Activated CD8-positive, alpha-beta T cell treated with anti-CD3 and anti-CD28 coated beads, Interleukin-2, amount 10 ng/mL, durations not matched to agents 7 days and 5 days (primary cell): ENCODE measurements around the gene SLC39A11. TPM values are rescaled to one million over a fixed set of nuclear protein-coding genes. Genes with fewer than 3 reads are reported as not detected.
"Not testable (repeated sequence)": the region's sequence is repeated elsewhere in the genome, so short reads cannot be mapped to it uniquely, and the experiment has no call there.

Experiments used
- ATAC-seq: fragments of 150-1000 bp; cut with Tn5 transposase; one replicate; pipeline ENCODE4 v1.10.0; 2021; ENCODE audit warnings: moderate library complexity
- CTCF ChIA-PET: fragments of 350-600 bp; sonication (Branson Sonifier 250); formaldehyde crosslinking; loops from one replicate; lab custom pipeline; 2021; ENCODE audit warnings: antibody characterized with exemption; lab: Charles Lee
- POLR2A ChIA-PET: fragments of 350-600 bp; sonication (Branson Sonifier 250); formaldehyde crosslinking; loops from one replicate; lab custom pipeline; 2021; ENCODE audit warnings: antibody characterized with exemption; lab: Charles Lee
- DNase-seq: peaks from one replicate; pipeline ENCODE4 v3.0.0-alpha.2; 2020
- H3K27ac Mint-ChIP-seq: one replicate; pipeline ENCODE4 v1.8.0; 2021; ENCODE audit warnings: mild to moderate bottlenecking, mixed read lengths
- H3K27me3 Mint-ChIP-seq: one replicate; pipeline ENCODE4 v1.8.0; 2021; ENCODE audit warnings: low read depth, mixed read lengths
- H3K36me3 Mint-ChIP-seq: one replicate; pipeline ENCODE4 v1.8.0; 2021; ENCODE audit warnings: low read depth, mixed read lengths
- H3K4me1 Mint-ChIP-seq: one replicate; pipeline ENCODE4 v1.8.0; 2021; ENCODE audit warnings: low read depth, mixed read lengths
- H3K4me3 Mint-ChIP-seq: one replicate; pipeline ENCODE4 v1.8.0; 2021; ENCODE audit warnings: mild to moderate bottlenecking, mixed read lengths
- H3K9me3 Mint-ChIP-seq: one replicate; pipeline ENCODE4 v1.8.0; 2022; ENCODE audit warnings: mixed read lengths; ENCODE audit not compliant: insufficient read depth
- total RNA-seq, 2 experiments: library from RNA; stranded (reverse); gene quantifications; one replicate each; pipeline ENCODE4 v1.2.3, GENCODE V29; 2021

SLC39A11 gene
- total RNA-seq, 2 experiments from 2014 or later = 20.2 to 20.5 TPM

DNA sequence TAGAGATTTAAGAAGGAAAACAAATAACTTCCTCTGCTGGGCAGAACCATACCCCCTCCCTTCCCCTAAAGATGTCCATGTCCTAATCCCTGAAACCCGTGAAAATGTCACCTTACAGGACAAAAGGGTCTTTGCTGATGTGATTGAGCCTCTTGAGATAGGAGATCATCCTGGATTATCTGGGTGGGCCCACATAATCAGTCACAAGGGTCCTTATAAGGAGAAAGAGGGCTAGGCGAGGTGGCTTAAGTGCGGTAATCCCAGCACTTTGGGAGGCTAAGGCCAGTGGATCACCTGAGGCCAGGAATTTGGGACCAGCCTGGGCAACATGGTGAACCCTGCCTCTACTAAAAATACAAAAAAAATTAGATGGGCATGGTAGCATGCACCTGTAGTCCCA is 12.0 kb upstream of the SLC39A11 start:
- no peaks in the 10 kb centered on the region for H3K36me3 Mint-ChIP-seq
- no peak for ATAC-seq
- ChIA-PET POLR2A (no interaction called here), CTCF (no interaction called here)
- no peak overlapping the region for H3K27ac Mint-ChIP-seq
- DNase-seq = no peak
- peaks cover 6% of the 10 kb centered on the region for H3K27me3 Mint-ChIP-seq
- no peaks in the 10 kb centered on the region for H3K4me1 Mint-ChIP-seq
- no peaks in the 10 kb centered on the region for H3K9me3 Mint-ChIP-seq
- no peak overlapping the region for H3K4me3 Mint-ChIP-seq

GRCh38 chr17:73103641-73104335 is 11.3 kb upstream of the SLC39A11 start:
- Mint-ChIP-seq H3K27ac (no peak overlapping the region), H3K4me3 (no peak overlapping the region), H3K27me3 (peaks cover 8% of the 10 kb centered on the region), H3K9me3 (no peaks in the 10 kb centered on the region), H3K4me1 (no peaks in the 10 kb centered on the region), H3K36me3 (no peaks in the 10 kb centered on the region)
- ATAC-seq = no peak
- ChIA-PET POLR2A (no interaction called here), CTCF (no interaction called here)
- no peak for DNase-seq

DNA sequence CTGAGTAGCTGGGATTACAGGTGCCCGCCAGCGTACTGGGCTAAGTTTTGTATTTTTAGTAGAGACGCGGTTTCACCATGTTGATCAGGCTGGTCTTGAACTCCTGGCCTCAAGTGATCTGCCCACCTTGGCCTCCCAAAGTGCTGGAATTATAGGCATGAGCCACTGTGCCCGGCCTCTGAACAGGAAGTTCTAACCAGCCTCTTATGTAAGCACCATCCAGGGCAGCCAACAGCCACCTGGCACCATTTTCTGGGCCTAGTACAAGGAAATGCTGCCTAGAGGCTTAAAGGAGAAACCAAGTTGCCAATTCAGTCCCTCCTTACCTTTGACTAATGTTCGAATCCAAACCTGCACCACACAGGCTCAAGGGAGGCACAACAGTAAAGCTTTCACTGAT is 8.5 kb upstream of the SLC39A11 start:
- H3K9me3 Mint-ChIP-seq = no peaks in the 10 kb centered on the region
- no peaks in the 10 kb centered on the region for H3K4me1 Mint-ChIP-seq
- ATAC-seq = no peak
- no peak overlapping the region for H3K4me3 Mint-ChIP-seq
- POLR2A ChIA-PET = no interaction called here
- no peak overlapping the region for H3K27ac Mint-ChIP-seq
- CTCF ChIA-PET = no interaction called here
- no peak for DNase-seq
- peaks cover 8% of the 10 kb centered on the region for H3K27me3 Mint-ChIP-seq
- no peaks in the 10 kb centered on the region for H3K36me3 Mint-ChIP-seq

DNA sequence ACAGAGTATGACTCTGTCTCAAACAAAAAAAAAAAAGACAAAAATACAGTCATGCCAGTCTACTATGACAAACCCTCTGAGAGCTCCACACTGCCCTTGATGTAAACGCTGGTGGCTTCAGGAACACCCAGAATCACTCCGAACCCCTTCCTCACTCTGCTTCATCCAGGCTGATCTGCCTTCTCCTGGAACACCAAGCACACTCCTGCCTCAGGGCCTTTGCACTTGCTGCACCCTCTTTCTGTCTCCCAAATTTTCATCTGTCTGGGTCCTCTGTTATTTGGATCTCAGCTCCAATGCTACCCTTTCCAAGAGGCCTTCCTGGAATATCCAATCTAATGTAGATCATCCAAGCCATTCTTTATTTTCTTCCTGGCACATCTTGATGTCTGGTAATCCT is 7.9 kb upstream of the SLC39A11 start:
- CTCF ChIA-PET = no interaction called here
- H3K27me3 Mint-ChIP-seq = peaks cover 11% of the 10 kb centered on the region
- H3K4me1 Mint-ChIP-seq = no peaks in the 10 kb centered on the region
- no peaks in the 10 kb centered on the region for H3K36me3 Mint-ChIP-seq
- ATAC-seq = no peak
- no peak overlapping the region for H3K4me3 Mint-ChIP-seq
- no peaks in the 10 kb centered on the region for H3K9me3 Mint-ChIP-seq
- no peak overlapping the region for H3K27ac Mint-ChIP-seq
- POLR2A ChIA-PET = no interaction called here
- DNase-seq = no peak

DNA sequence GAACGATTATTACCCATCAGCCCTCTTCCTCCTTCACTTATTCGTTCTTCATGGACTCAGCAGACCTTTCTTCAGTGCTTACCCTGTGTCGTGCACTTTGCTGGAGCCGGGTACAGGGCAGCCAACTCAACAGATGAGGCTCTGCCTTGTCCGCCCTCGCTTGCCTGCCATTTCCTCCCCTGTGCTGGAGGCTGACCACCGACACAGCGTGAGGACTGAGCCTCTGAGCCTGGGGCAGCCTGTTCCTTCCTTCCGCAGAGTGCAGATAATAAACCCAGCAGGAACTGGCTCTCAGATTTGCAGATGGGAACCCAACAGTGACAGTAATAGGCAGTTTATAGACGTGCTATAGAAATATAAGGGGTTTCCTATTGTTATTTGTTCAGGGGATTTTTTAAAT is 7.0 kb upstream of the SLC39A11 start:
- Mint-ChIP-seq H3K36me3 (no peaks in the 10 kb centered on the region), H3K9me3 (no peaks in the 10 kb centered on the region), H3K4me1 (no peaks in the 10 kb centered on the region), H3K4me3 (no peak overlapping the region), H3K27ac (no peak overlapping the region), H3K27me3 (peaks cover 14% of the 10 kb centered on the region)
- ChIA-PET CTCF (no interaction called here), POLR2A (no interaction called here)
- ATAC-seq (no peak), DNase-seq (no peak)

DNA sequence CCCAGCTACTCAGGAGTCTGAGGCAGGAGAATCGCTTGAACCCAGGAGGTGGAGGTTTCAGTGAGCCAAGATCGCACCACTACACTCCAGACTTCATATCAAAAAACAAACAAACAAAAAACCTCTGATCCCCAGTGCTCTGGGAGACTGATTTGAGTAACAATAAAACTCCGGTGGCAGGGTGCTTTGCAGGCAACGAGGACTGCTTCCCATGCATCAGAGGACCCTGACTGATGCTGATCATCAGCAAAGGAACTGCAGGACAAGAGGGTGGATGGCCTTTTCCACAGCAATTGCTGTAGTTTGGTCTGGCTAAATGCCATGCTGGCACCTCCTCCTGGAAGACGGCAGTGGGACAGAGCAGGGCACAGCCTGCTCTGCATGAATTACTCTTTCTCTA is 6.4 kb upstream of the SLC39A11 start:
- Mint-ChIP-seq H3K27ac (no peak overlapping the region), H3K4me1 (no peaks in the 10 kb centered on the region), H3K27me3 (peaks cover 14% of the 10 kb centered on the region), H3K36me3 (no peaks in the 10 kb centered on the region), H3K9me3 (no peaks in the 10 kb centered on the region), H3K4me3 (no peak overlapping the region)
- ChIA-PET CTCF (no interaction called here), POLR2A (no interaction called here)
- DNase-seq (no peak), ATAC-seq (no peak)

GRCh38 chr17:73097973-73098765 is 5.7 kb upstream of the SLC39A11 start:
- peaks cover 14% of the 10 kb centered on the region for H3K27me3 Mint-ChIP-seq
- DNase-seq, POLR2A ChIA-PET, H3K4me3 Mint-ChIP-seq, H3K9me3 Mint-ChIP-seq, H3K27ac Mint-ChIP-seq, H3K36me3 Mint-ChIP-seq, H3K4me1 Mint-ChIP-seq, CTCF ChIA-PET, ATAC-seq: not testable (repeated sequence)

GRCh38 chr17:73096866-73097265 is 4.4 kb upstream of the SLC39A11 start:
- DNase-seq (no peak), ATAC-seq (no peak)
- CTCF ChIA-PET = no interaction called here
- peaks cover 14% of the 10 kb centered on the region for H3K27me3 Mint-ChIP-seq
- no peaks in the 10 kb centered on the region for H3K9me3 Mint-ChIP-seq
- POLR2A ChIA-PET = no interaction called here
- no peak overlapping the region for H3K4me3 Mint-ChIP-seq
- no peak overlapping the region for H3K27ac Mint-ChIP-seq
- H3K36me3 Mint-ChIP-seq = peaks cover 3% of the 10 kb centered on the region
- peaks cover 7% of the 10 kb centered on the region for H3K4me1 Mint-ChIP-seq

- Mint-ChIP-seq H3K4me1 (peaks cover 12% of the 10 kb centered on the region), H3K27me3 (peaks cover 14% of the 10 kb centered on the region), H3K9me3 (no peaks in the 10 kb centered on the region), H3K36me3 (peaks cover 3% of the 10 kb centered on the region), H3K4me3 (no peak overlapping the region), H3K27ac (no peak overlapping the region)
- ATAC-seq (no peak), DNase-seq (no peak)
- CTCF ChIA-PET = no interaction called here
- POLR2A ChIA-PET = no interaction called here
Observed at GRCh38 chr17:73096211-73096610, 3.7 kb upstream of the SLC39A11 start.

- Mint-ChIP-seq H3K36me3 (peaks cover 3% of the 10 kb centered on the region), H3K4me3 (no peak overlapping the region), H3K27me3 (peaks cover 5% of the 10 kb centered on the region), H3K4me1 (peaks cover 12% of the 10 kb centered on the region), H3K27ac (no peak overlapping the region), H3K9me3 (no peaks in the 10 kb centered on the region)
- POLR2A ChIA-PET = interaction anchor here (0.6 kb wide), 1 partner anchor 70 kb away, joined by 3 read pairs; no protein-coding TSS in a partner anchor
- CTCF ChIA-PET = interaction anchor here (1.2 kb wide), 1 partner anchor 366 kb away, joined by 5 read pairs; no protein-coding TSS in a partner anchor
- DNase-seq = no peak
- ATAC-seq = no peak
Observed at GRCh38 chr17:73093286-73093685, 798 bp upstream of the SLC39A11 start.

DNA sequence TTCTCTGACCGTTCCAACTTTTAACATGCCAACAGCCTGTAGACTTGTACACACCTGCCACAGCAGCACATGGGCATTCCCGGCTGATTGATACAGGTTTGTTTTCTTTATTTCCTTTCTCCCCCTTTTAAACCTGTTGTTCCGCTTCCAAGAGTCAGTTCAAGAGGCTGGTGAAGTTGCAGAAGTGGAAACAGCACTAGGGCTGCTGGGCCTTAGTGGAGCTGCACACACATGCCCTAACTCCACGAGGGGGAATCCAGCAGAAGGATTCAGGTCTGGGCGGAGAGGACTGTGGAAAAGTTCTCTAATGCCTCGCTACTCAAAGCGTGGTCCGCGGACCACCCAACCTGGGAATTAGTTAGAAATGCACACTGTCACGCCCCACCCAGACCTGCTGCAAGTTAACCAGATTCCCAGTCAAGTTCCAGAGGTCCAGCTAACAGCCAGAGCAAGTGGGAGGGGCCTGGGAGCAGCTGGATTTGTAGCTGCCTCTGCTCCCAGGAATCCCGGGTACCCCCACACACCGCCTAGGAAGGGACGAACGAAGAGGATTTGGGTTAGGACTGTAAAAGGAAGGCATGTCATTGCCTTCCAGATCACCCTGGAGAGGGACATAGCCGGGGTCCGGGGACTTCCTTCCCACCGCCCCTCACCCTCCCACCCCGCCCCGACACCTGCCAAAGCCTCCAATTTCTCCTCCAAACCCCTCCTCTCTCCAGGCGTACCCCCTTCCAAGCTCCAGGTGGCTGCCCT is 542 bp downstream of the SLC39A11 start:
- Mint-ChIP-seq H3K36me3 (peaks cover 12% of the 10 kb centered on the region), H3K4me3 (peak overlapping the region; percentile 98), H3K27me3 (peaks cover 5% of the 10 kb centered on the region), H3K4me1 (peaks cover 12% of the 10 kb centered on the region), H3K9me3 (no peaks in the 10 kb centered on the region), H3K27ac (peak overlapping the region; percentile 95)
- DNase-seq (no peak), ATAC-seq (peak; percentile 13)
- ChIA-PET POLR2A (interaction anchor here (0.8 to 1.0 kb wide), 2 partner anchors 22 to 364 kb away, joined by 3 to 4 read pairs; no protein-coding TSS in a partner anchor), CTCF (interaction anchor here (1.0 to 1.2 kb wide), 2 partner anchors 64 to 364 kb away, joined by 3 to 5 read pairs; no protein-coding TSS in a partner anchor)
